Liver (tissue), 9 donors: ENCODE measurements around the gene CCN2. TPM values are rescaled to one million over a fixed set of nuclear protein-coding genes. Genes with fewer than 3 reads are reported as not detected.

Experiments
- DNase-seq: peaks from one replicate; pipeline ENCODE4 v3.0.0-alpha.2; 2017; ENCODE audit warnings: low spot score
- H3K27ac ChIP-seq, 2 donors: one replicate each; pipeline ENCODE4 v1.7.0; 2013; ENCODE audit warnings: inconsistent platforms in 2 of 2, low read length in 2 of 2, control low read depth in 1 of 2, low read depth in 1 of 2, mild to moderate bottlenecking in 1 of 2
- H3K27me3 ChIP-seq, 4 donors: one replicate each; pipeline versions ENCODE4 v1.6.1 to v1.7.0; 2013; ENCODE audit warnings: low read length in 3 of 4, inconsistent platforms in 1 of 4, mild to moderate bottlenecking in 1 of 4, moderate library complexity in 1 of 4; ENCODE audit not compliant: control insufficient read depth in 4 of 4, insufficient read depth in 4 of 4
- H3K36me3 ChIP-seq, 4 donors: one replicate each; pipeline versions ENCODE4 v1.6.1 to v1.7.0; 2013; ENCODE audit warnings: low read length in 3 of 4, mild to moderate bottlenecking in 3 of 4, low read depth in 1 of 4, moderate library complexity in 1 of 4; ENCODE audit not compliant: control insufficient read depth in 4 of 4, insufficient read depth in 3 of 4
- H3K4me1 ChIP-seq, 4 donors: one replicate each; pipeline versions ENCODE4 v1.6.1 to v1.7.0; 2013; ENCODE audit warnings: low read length in 3 of 4, mild to moderate bottlenecking in 3 of 4, moderate library complexity in 1 of 4; ENCODE audit not compliant: control insufficient read depth in 4 of 4, insufficient read depth in 4 of 4
- H3K4me3 ChIP-seq, 3 donors: one replicate each; pipeline versions ENCODE4 v1.6.1 to v1.7.0; 2013; ENCODE audit warnings: low read length in 3 of 3, control low read depth in 1 of 3, low read depth in 1 of 3, mild to moderate bottlenecking in 1 of 3
- H3K9ac ChIP-seq, 2 donors: one replicate each; pipeline ENCODE4 v1.7.0; 2013; ENCODE audit warnings: low read length in 2 of 2, mild to moderate bottlenecking in 2 of 2, moderate library complexity in 2 of 2, control low read depth in 1 of 2, low read depth in 1 of 2
- H3K9me3 ChIP-seq, 4 donors: one replicate each; pipeline versions ENCODE4 v1.6.1 to v1.7.0; 2013; ENCODE audit warnings: low read length in 3 of 4; ENCODE audit not compliant: control insufficient read depth in 4 of 4
- EGR1 ChIP-seq, 2 donors: IDR thresholded peaks; 2 replicates each; pipeline ENCODE4 v1.6.1; 2016 to 2018; ENCODE audit warnings: antibody characterized with exemption in 2 of 2, low read depth in 2 of 2
- FOXA1 ChIP-seq: IDR thresholded peaks from 2 replicates; pipeline ENCODE4 v1.6.1; 2016; ENCODE audit warnings: antibody characterized with exemption
- FOXA2 ChIP-seq: IDR thresholded peaks from 2 replicates; pipeline ENCODE4 v1.6.1; 2016; ENCODE audit warnings: antibody characterized with exemption
- GABPA ChIP-seq, 2 donors: IDR thresholded peaks in 1 of 2; conservative IDR thresholded peaks in 1 of 2; 2 replicates each; pipeline ENCODE4 v1.6.1; 2016; ENCODE audit warnings: antibody characterized with exemption in 2 of 2, mild to moderate bottlenecking in 1 of 2, moderate library complexity in 1 of 2
- HNF4A ChIP-seq, 2 donors: conservative IDR thresholded peaks; 2 replicates each; pipeline ENCODE4 v1.6.1; 2016; ENCODE audit warnings: antibody characterized with exemption in 2 of 2, mild to moderate bottlenecking in 2 of 2
- HNF4G ChIP-seq: IDR thresholded peaks from 2 replicates; pipeline ENCODE4 v1.6.1; 2016; ENCODE audit warnings: antibody characterized with exemption
- JUND ChIP-seq, 2 donors: IDR thresholded peaks; 2 replicates each; pipeline ENCODE4 v1.6.1; 2016; ENCODE audit warnings: antibody characterized with exemption in 2 of 2
- NR2F2 ChIP-seq: IDR thresholded peaks from 2 replicates; pipeline ENCODE4 v1.6.1; 2016; ENCODE audit warnings: antibody characterized with exemption
- RAD21 ChIP-seq, 2 donors: IDR thresholded peaks; 2 replicates each; pipeline ENCODE4 v1.6.1; 2016; ENCODE audit warnings: antibody characterized with exemption in 2 of 2, mild to moderate bottlenecking in 2 of 2
- RXRA ChIP-seq, 2 donors: IDR thresholded peaks; 2 replicates each; pipeline ENCODE4 v1.6.1; 2017 to 2018; ENCODE audit warnings: antibody characterized with exemption in 2 of 2, mild to moderate bottlenecking in 1 of 2
- SP1 ChIP-seq: IDR thresholded peaks from 2 replicates; pipeline ENCODE4 v1.6.1; 2018; ENCODE audit warnings: antibody characterized with exemption, mild to moderate bottlenecking
- TAF1 ChIP-seq: conservative IDR thresholded peaks from 2 replicates; pipeline ENCODE4 v1.6.1; 2016; ENCODE audit warnings: antibody characterized with exemption, mild to moderate bottlenecking
- YY1 ChIP-seq: IDR thresholded peaks from 2 replicates; pipeline ENCODE4 v1.6.1; 2016; ENCODE audit warnings: antibody characterized with exemption, mild to moderate bottlenecking
- WGBS: extraction: QIAGEN DNeasy Blood & Tissue Kit; methylation state at CpG from one replicate; pipeline ENCODE4 v1.1.7; 2013; 5-methylcytosine and 5-hydroxymethylcytosine counted together
- polyA plus RNA-seq, 2 donors: library from polyadenylated mRNA; stranded (reverse) in 1 of 2; unstranded in 1 of 2; fragments of 200-250 nt in 1 of 2; fragments of >200 nt in 1 of 2; fragmentation: Nextera tagmentation in 1 of 2; extraction: Ambion mirVana in 1 of 2; gene quantifications; one replicate each; pipeline versions ENCODE4 v1.2.1 to v1.2.3, GENCODE V29; 2013 to 2015
- total RNA-seq, 2 donors: library from RNA; depleted of rRNA; stranded (reverse); fragments of >200 nt; gene quantifications; one replicate each; pipeline ENCODE4 v1.2.3, GENCODE V29; 2014
- TF ChIP-seq, protein P1 (sequence below): IDR thresholded peaks from 2 replicates; pipeline ENCODE4 v1.6.1; 2016; ENCODE audit warnings: antibody characterized with exemption
- TF ChIP-seq, protein P2 (sequence below): IDR thresholded peaks from 2 replicates; pipeline ENCODE4 v1.6.1; 2016; ENCODE audit warnings: antibody characterized with exemption, mild to moderate bottlenecking
- TF ChIP-seq, protein P3 (sequence below): IDR thresholded peaks from 2 replicates; pipeline ENCODE4 v1.6.1; 2016; ENCODE audit warnings: antibody characterized with exemption
- TF ChIP-seq, protein P4 (sequence below): fragments of 150-350 bp; IDR thresholded peaks from 2 replicates; pipeline ENCODE4 v1.5.1; 2017; ENCODE audit warnings: improper control_type of control experiment, low read depth, low read length; ENCODE audit not compliant: missing input control
- TF ChIP-seq, protein P5 (sequence below): IDR thresholded peaks from 2 replicates; pipeline ENCODE4 v1.6.1; 2016; ENCODE audit warnings: antibody characterized with exemption
- donor health status: healthy.
- donor health status: healthy.
- donor health status: healthy.
- donor health status: healthy.
- donor health status: healthy.

CCN2 gene
- total and polyA plus RNA-seq, 4 donors: 7.3 to 26.9 (median 19.5) TPM

DNA sequence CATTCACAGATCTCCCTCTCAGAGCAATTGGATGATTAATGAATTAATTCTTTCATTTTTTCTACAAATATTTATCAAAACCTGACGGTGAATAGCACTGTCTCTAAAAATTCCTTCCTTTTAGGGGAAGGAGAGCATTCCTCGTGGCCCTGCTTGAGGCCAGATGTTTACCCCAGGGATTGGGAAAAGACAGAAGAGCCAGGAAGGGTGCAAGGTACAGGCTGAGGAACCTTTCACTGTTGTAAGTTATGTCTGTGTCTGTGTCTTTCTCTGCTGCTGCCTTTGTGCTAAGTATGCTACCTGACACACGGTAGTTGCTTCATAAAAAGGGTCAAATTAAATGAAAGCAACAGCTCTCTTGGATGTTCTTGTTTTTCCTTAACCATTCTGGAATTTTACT, 27.4 kb upstream of the CCN2 start:
- Histone ChIP-seq H3K9me3 (no peaks in the 10 kb centered on the region), H3K4me3 (no peak overlapping the region), H3K27me3 (no peaks in the 10 kb centered on the region), H3K27ac (peak overlapping the region; percentile 39 to 64), H3K36me3 (no peaks in the 10 kb centered on the region), H3K9ac (peak overlapping the region in 1 of 2 donors; percentile 23), H3K4me1 (peaks cover 10 to 56% (median 45%) of the 10 kb centered on the region in 4 donors)
- TF ChIP-seq FOXA1 (no peak), HNF4G (no peak), HNF4A (conservative IDR thresholded peaks at IDR 0.05) (no peak), GABPA (IDR thresholded peaks at IDR 0.05 in 1 of 2, conservative IDR thresholded peaks at IDR 0.05 in 1 of 2) (no peak), YY1 (no peak), TAF1 (no peak), EGR1 (IDR thresholded peaks at IDR 0.05; ENCODE audit: low read depth in 2 of 2) (no peak), SP1 (no peak), RXRA (IDR thresholded peaks at IDR 0.05) (no peak), JUND (IDR thresholded peaks at IDR 0.05) (no peak)
- TF ChIP-seq, protein P1, sequence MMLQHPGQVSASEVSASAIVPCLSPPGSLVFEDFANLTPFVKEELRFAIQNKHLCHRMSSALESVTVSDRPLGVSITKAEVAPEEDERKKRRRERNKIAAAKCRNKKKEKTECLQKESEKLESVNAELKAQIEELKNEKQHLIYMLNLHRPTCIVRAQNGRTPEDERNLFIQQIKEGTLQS: no peak
- TF ChIP-seq, protein P2, sequence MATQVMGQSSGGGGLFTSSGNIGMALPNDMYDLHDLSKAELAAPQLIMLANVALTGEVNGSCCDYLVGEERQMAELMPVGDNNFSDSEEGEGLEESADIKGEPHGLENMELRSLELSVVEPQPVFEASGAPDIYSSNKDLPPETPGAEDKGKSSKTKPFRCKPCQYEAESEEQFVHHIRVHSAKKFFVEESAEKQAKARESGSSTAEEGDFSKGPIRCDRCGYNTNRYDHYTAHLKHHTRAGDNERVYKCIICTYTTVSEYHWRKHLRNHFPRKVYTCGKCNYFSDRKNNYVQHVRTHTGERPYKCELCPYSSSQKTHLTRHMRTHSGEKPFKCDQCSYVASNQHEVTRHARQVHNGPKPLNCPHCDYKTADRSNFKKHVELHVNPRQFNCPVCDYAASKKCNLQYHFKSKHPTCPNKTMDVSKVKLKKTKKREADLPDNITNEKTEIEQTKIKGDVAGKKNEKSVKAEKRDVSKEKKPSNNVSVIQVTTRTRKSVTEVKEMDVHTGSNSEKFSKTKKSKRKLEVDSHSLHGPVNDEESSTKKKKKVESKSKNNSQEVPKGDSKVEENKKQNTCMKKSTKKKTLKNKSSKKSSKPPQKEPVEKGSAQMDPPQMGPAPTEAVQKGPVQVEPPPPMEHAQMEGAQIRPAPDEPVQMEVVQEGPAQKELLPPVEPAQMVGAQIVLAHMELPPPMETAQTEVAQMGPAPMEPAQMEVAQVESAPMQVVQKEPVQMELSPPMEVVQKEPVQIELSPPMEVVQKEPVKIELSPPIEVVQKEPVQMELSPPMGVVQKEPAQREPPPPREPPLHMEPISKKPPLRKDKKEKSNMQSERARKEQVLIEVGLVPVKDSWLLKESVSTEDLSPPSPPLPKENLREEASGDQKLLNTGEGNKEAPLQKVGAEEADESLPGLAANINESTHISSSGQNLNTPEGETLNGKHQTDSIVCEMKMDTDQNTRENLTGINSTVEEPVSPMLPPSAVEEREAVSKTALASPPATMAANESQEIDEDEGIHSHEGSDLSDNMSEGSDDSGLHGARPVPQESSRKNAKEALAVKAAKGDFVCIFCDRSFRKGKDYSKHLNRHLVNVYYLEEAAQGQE: no peak
- TF ChIP-seq, protein P3, sequence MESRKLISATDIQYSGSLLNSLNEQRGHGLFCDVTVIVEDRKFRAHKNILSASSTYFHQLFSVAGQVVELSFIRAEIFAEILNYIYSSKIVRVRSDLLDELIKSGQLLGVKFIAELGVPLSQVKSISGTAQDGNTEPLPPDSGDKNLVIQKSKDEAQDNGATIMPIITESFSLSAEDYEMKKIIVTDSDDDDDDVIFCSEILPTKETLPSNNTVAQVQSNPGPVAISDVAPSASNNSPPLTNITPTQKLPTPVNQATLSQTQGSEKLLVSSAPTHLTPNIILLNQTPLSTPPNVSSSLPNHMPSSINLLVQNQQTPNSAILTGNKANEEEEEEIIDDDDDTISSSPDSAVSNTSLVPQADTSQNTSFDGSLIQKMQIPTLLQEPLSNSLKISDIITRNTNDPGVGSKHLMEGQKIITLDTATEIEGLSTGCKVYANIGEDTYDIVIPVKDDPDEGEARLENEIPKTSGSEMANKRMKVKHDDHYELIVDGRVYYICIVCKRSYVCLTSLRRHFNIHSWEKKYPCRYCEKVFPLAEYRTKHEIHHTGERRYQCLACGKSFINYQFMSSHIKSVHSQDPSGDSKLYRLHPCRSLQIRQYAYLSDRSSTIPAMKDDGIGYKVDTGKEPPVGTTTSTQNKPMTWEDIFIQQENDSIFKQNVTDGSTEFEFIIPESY: no peak
- TF ChIP-seq, protein P4, sequence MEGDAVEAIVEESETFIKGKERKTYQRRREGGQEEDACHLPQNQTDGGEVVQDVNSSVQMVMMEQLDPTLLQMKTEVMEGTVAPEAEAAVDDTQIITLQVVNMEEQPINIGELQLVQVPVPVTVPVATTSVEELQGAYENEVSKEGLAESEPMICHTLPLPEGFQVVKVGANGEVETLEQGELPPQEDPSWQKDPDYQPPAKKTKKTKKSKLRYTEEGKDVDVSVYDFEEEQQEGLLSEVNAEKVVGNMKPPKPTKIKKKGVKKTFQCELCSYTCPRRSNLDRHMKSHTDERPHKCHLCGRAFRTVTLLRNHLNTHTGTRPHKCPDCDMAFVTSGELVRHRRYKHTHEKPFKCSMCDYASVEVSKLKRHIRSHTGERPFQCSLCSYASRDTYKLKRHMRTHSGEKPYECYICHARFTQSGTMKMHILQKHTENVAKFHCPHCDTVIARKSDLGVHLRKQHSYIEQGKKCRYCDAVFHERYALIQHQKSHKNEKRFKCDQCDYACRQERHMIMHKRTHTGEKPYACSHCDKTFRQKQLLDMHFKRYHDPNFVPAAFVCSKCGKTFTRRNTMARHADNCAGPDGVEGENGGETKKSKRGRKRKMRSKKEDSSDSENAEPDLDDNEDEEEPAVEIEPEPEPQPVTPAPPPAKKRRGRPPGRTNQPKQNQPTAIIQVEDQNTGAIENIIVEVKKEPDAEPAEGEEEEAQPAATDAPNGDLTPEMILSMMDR: no peak
- TF ChIP-seq, protein P5, sequence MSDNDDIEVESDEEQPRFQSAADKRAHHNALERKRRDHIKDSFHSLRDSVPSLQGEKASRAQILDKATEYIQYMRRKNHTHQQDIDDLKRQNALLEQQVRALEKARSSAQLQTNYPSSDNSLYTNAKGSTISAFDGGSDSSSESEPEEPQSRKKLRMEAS: no peak
- 39% methylated on average over 3 of the region's 3 CpGs for WGBS
- no peak for DNase-seq

DNA sequence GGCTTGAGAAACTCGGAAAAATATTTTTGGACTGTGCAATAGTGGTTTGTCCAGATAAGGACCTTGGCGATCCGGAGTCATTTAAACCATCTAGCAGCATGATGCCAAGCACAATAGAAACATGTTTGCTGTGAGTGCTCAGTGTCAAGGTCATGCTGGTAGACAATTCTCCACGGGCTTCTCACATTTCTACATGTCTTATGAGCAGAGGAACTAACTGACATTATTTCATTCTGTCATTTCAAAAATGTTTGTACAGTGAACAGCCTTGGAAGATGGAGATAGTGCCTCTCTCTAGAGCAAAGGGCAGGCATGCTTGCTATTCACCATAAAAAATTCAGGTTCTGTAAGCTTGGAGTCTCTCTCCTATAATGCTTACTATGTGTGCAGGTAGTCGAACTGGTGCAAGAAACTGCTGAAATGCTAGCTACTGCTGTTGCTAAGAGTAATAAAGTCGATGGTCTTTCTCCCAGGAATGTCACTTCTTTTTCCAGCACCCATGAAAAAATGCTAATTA, 25.4 kb upstream of the CCN2 start:
- no peak overlapping the region for H3K9ac ChIP-seq
- no peaks in the 10 kb centered on the region for H3K36me3 ChIP-seq
- no peak for DNase-seq
- peaks cover 9 to 53% (median 40%) of the 10 kb centered on the region in 4 donors for H3K4me1 ChIP-seq
- WGBS: 18% methylated on average over 6 of the region's 6 CpGs
- no peaks in the 10 kb centered on the region for H3K27me3 ChIP-seq
- peak overlapping the region; percentile 64 to 73 for H3K27ac ChIP-seq
- H3K4me3 ChIP-seq: no peak overlapping the region
- no peaks in the 10 kb centered on the region for H3K9me3 ChIP-seq
- TF ChIP-seq HNF4G (no peak), SP1 (no peak), JUND (IDR thresholded peaks at IDR 0.05) (peak in 1 of 2 donors; percentile 68), FOXA1 (peak; percentile 28), EGR1 (IDR thresholded peaks at IDR 0.05; ENCODE audit: low read depth in 2 of 2) (peak in 1 of 2 donors; percentile 67), HNF4A (conservative IDR thresholded peaks at IDR 0.05) (peak; percentile 72 to 83), FOXA2 (peak; percentile 40), GABPA (IDR thresholded peaks at IDR 0.05 in 1 of 2, conservative IDR thresholded peaks at IDR 0.05 in 1 of 2) (no peak), RAD21 (IDR thresholded peaks at IDR 0.05) (peak; percentile 12 to 24), NR2F2 (no peak), YY1 (peak; percentile 58)
- TF ChIP-seq, protein P1: no peak
- TF ChIP-seq, protein P5: peak; percentile 59
- TF ChIP-seq, protein P4: no peak
- TF ChIP-seq, protein P3: peak; percentile 68
